MM.1S (cell line): ENCODE data around the gene SH3RF3.

Source experiments
- DNase-seq: peaks from one replicate; pipeline ENCODE4 v3.0.0-alpha.2; 2015
- H2AFZ ChIP-seq: fragments of 300-600 bp; sonication (generic); 2 replicates; pipeline ENCODE4 v1.6.0; 2016; ENCODE audit warnings: antibody characterized with exemption, low read length
- H3F3A ChIP-seq: fragments of 300-600 bp; sonication (generic); 2 replicates; pipeline ENCODE4 v1.6.1; 2016; ENCODE audit warnings: mild to moderate bottlenecking, antibody characterized with exemption, low read length, moderate library complexity, mixed read lengths; ENCODE audit not compliant: insufficient read depth
- H3K27ac ChIP-seq: fragments of 300-600 bp; sonication (generic); 2 replicates; pipeline ENCODE4 v1.5.1; 2016; ENCODE audit warnings: mild to moderate bottlenecking, low read length
- H3K27me3 ChIP-seq: fragments of 300-600 bp; sonication (generic); replicated peaks from 2 replicates; pipeline ENCODE4 v1.6.0; 2016; ENCODE audit warnings: low read length; ENCODE audit not compliant: insufficient read depth
- H3K36me3 ChIP-seq: fragments of 300-600 bp; sonication (generic); replicated peaks from 2 replicates; pipeline ENCODE4 v1.6.1; 2016; ENCODE audit warnings: mild to moderate bottlenecking, low read length, mixed read lengths; ENCODE audit not compliant: insufficient read depth
- H3K4me1 ChIP-seq: fragments of 300-600 bp; sonication (generic); 2 replicates; pipeline ENCODE4 v1.6.1; 2016; ENCODE audit warnings: low read length, mixed read lengths
- H3K4me2 ChIP-seq: fragments of 300-600 bp; sonication (generic); 2 replicates; pipeline ENCODE4 v1.6.0; 2016; ENCODE audit warnings: low read depth, low read length
- H3K4me3 ChIP-seq: fragments of 300-600 bp; sonication (generic); 2 replicates; pipeline ENCODE4 v1.5.1; 2016; ENCODE audit warnings: low read length, mixed read lengths
- H3K79me2 ChIP-seq: fragments of 300-600 bp; sonication (generic); 2 replicates; pipeline ENCODE4 v1.6.1; 2016; ENCODE audit warnings: mixed run types, low read length, mixed read lengths
- H3K9ac ChIP-seq: fragments of 300-600 bp; sonication (generic); 2 replicates; pipeline ENCODE4 v1.6.1; 2016; ENCODE audit warnings: low read length, mixed read lengths
- H3K9me2 ChIP-seq: fragments of 300-600 bp; sonication (generic); replicated peaks from 2 replicates; pipeline ENCODE4 v1.6.1; 2016; ENCODE audit warnings: mild to moderate bottlenecking, low read length, mixed read lengths; ENCODE audit not compliant: insufficient read depth
- H3K9me3 ChIP-seq: fragments of 300-600 bp; sonication (generic); replicated peaks from 2 replicates; pipeline ENCODE4 v1.6.1; 2016; ENCODE audit warnings: mild to moderate bottlenecking, low read length, mixed read lengths; ENCODE audit not compliant: insufficient read depth
- H4K20me1 ChIP-seq: fragments of 300-600 bp; sonication (generic); 2 replicates; pipeline ENCODE4 v1.6.1; 2016; ENCODE audit warnings: mild to moderate bottlenecking, low read length, moderate library complexity, mixed read lengths; ENCODE audit not compliant: insufficient read depth
- CTCF ChIP-seq: fragments of 300-600 bp; sonication (generic); IDR thresholded peaks from 2 replicates; pipeline ENCODE4 v1.5.1; 2016; ENCODE audit warnings: antibody characterized with exemption, low read length, mixed read lengths
- EZH2 ChIP-seq: fragments of 300-600 bp; sonication (generic); optimal IDR thresholded peaks from 2 replicates; pipeline ENCODE3; 2017; ENCODE audit warnings: low read depth, mild to moderate bottlenecking, antibody characterized with exemption, low read length, mixed read lengths
- EZH2phosphoT487 ChIP-seq: fragments of 300-600 bp; sonication (generic); IDR thresholded peaks from 2 replicates; pipeline ENCODE4 v1.6.1; 2018; ENCODE audit warnings: antibody characterized with exemption, low read length

SH3RF3 gene

GRCh38 chr2:109188898-109189297 is 59.9 kb downstream of the SH3RF3 start:
- Histone ChIP-seq H3K27me3 (no peaks in the 10 kb centered on the region), H4K20me1 (no peaks in the 10 kb centered on the region), H3K79me2 (peaks cover 90% of the 10 kb centered on the region), H3K4me1 (peaks cover 28% of the 10 kb centered on the region), H3K27ac (no peak overlapping the region), H3K9ac (no peak overlapping the region), H3K9me2 (no peaks in the 10 kb centered on the region), H3K9me3 (no peaks in the 10 kb centered on the region), H3F3A (peaks cover 10% of the 10 kb centered on the region), H3K4me3 (no peak overlapping the region), H3K4me2 (no peak overlapping the region), H3K36me3 (no peaks in the 10 kb centered on the region), H2AFZ (no peak overlapping the region)
- TF ChIP-seq EZH2phosphoT487 (no peak), CTCF (no peak), EZH2 (no peak)
- no peak for DNase-seq

- Histone ChIP-seq H3F3A (peaks cover 17% of the 10 kb centered on the region), H3K4me3 (no peak overlapping the region), H3K4me2 (no peak overlapping the region), H3K9ac (no peak overlapping the region), H3K4me1 (peaks cover 30% of the 10 kb centered on the region), H2AFZ (no peak overlapping the region), H3K27ac (no peak overlapping the region), H4K20me1 (no peaks in the 10 kb centered on the region), H3K36me3 (no peaks in the 10 kb centered on the region), H3K27me3 (no peaks in the 10 kb centered on the region), H3K9me2 (no peaks in the 10 kb centered on the region), H3K79me2 (peaks cover 82% of the 10 kb centered on the region), H3K9me3 (no peaks in the 10 kb centered on the region)
- DNase-seq: no peak
- TF ChIP-seq EZH2phosphoT487 (no peak), CTCF (no peak), EZH2 (no peak)
Measured at GRCh38 chr2:109189751-109190150, 60.7 kb downstream of the SH3RF3 start.

- H3K9ac ChIP-seq: peak overlapping the region; percentile 72
- H3K79me2 ChIP-seq: peaks cover 81% of the 10 kb centered on the region
- H3K4me2 ChIP-seq: peak overlapping the region; percentile 86
- peak overlapping the region; percentile 13; the same call in 1 of the 2 replicates for H2AFZ ChIP-seq
- H3K36me3 ChIP-seq: no peaks in the 10 kb centered on the region
- DNase-seq: peak; percentile 97
- peak overlapping the region; percentile 44 for H3K4me3 ChIP-seq
- H3K4me1 ChIP-seq: peaks cover 38% of the 10 kb centered on the region
- no peaks in the 10 kb centered on the region for H4K20me1 ChIP-seq
- TF ChIP-seq CTCF: no peak
- no peak for TF ChIP-seq EZH2phosphoT487
- TF ChIP-seq EZH2: no peak
- no peaks in the 10 kb centered on the region for H3K9me2 ChIP-seq
- no peaks in the 10 kb centered on the region for H3K27me3 ChIP-seq
- no peaks in the 10 kb centered on the region for H3K9me3 ChIP-seq
- H3K27ac ChIP-seq: peak overlapping the region; percentile 91
- H3F3A ChIP-seq: peaks cover 22% of the 10 kb centered on the region
Measured at GRCh38 chr2:109193807-109194619, 65.0 kb downstream of the SH3RF3 start.
